HG03378 (cell line): ENCODE results near the gene ATN1.
"Not testable (repeated sequence)": the region's sequence is repeated elsewhere in the genome, so short reads cannot be mapped to it uniquely, and the experiment has no call there.

Source experiments
- ATAC-seq: cut with Tn5 transposase; IDR thresholded peaks from one replicate; pipeline ENCODE4 v1.9.1; 2021; ENCODE audit warnings: mild to moderate bottlenecking, moderate library complexity; ENCODE audit not compliant: unreplicated experiment

The ATN1 gene

DNA sequence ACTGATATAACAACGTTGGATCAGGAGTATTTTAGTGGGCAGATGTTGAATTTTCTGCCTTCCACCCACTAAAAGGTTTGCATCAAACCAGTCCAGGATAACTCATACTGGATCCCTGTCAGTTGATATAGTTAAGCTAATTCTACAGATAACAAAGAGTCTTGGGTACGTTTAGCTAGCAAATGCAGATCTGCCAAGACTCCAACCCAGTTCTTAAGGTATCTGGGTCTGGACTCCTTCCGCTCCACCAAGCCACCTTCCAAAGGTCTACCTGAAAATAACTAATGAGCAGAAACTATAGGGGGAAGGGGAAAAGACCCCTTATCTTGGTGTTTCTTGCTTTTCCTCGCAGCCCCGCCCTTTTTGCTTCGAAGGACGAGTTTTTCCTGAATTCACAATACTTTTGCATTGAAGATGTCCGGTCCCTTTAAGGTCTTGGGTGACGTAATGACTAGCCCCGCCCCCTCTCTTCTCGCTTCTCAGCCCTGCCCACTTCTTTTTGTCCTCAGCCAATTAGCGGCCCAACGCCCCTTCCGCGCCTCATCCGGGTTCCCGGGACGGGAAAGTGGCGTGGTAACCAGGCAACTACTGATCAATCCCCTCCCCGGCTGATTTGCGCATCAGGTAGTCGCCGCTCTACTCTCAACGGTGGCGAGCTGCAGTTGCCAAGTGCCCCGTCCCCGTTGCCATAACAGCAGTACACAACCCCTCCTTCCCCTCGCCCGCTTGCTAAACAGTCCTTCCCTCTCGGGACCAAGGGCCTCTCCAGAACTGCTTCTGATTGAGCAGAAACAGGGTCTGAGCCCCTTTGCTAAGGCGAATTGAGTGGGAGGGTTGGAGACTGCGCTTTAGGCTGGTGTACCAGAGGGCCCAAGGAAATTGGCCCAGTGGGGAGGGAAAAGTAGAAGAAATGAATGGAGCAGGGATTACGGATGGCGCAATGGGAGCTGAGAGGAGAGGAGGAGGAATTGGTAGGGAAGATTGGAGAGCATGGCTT is 23.2 kb upstream of the ATN1 start, which contains the start of gene LRRC23:
TSS of gene LRRC23 (plus strand) at position 543 of the 997 bp plus-strand sequence. CDS start 812 bp downstream, outside the sequence.
- peak; percentile 75 for ATAC-seq

DNA sequence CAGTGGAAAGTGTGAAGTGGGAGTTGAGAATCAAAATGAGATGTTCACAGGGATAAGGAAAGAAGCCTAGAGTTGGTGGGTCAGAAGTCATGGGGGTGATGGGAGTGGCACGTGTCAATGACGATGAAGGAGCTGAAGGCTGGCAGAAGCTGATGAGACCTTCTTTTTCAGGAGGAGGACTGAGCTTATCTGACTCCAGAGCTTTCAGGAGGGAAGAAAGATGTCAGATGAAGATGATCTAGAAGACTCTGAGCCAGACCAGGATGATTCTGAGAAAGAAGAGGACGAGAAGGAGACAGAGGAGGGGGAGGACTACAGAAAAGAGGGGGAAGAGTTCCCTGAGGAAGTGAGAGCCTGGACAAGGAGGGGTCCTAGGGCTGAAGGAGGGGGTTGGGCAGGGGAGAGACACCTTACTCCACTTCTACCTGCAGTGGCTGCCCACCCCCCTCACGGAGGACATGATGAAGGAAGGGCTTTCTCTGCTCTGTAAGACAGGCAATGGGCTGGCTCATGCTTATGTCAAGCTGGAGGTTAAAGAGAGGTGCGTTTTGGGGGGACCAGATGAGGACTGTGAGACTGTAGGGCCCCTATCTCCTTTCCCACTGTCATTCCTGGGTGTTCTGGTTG is 22.2 kb upstream of the ATN1 start:
- ATAC-seq: no peak

DNA sequence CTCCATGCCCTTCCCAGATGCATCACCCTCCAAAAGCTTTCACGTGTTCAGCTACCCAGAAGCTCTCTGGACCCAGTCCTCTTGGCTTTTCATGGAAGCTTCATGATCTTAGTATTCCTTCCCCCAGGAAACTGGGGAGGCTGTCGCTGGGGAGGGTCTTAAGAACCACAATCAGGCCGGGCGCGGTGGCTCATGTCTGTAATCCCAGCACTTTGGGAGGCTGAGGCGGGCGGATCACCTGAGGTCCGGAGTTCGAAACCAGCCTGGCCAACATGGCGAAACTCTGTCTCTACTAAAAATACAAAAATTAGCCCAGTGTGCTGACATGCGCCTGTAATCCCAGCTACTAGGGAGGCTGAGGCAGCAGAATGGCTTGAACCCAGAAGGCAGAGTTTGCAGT is 19.6 kb upstream of the ATN1 start:
- ATAC-seq: not testable (repeated sequence)

DNA sequence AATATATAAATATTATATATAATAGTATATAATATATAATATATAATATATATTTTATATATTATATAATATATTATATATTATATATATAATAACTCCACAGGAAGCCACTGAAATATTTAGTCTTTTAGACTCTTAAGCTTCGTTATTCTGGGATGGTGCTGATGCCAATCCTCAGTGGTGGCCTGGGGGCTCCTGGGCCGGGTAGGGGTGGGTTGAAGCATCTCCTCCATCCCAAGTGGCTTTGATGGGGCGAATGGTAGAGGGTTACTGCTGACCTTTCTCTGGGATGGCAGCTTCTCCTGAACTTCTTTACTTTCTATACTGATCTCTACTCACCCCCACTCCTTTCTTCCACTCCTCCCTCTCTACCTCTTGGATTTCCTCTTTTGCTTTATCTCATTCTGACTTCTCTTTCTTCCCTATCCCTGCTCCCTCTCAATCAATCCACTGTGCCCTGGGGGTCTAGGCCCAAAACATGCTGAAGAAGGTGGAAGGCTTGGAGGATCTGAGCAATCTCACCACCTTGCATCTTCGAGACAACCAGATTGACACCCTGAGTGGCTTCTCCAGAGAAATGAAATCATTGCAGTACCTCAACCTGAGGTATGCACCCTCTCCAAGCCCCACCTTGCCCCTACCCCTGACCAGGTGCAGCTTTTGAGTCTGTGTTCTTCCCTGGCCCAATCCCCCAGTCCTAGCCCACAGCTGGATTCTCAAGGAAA is 18.2 kb upstream of the ATN1 start:
- no peak for ATAC-seq

DNA sequence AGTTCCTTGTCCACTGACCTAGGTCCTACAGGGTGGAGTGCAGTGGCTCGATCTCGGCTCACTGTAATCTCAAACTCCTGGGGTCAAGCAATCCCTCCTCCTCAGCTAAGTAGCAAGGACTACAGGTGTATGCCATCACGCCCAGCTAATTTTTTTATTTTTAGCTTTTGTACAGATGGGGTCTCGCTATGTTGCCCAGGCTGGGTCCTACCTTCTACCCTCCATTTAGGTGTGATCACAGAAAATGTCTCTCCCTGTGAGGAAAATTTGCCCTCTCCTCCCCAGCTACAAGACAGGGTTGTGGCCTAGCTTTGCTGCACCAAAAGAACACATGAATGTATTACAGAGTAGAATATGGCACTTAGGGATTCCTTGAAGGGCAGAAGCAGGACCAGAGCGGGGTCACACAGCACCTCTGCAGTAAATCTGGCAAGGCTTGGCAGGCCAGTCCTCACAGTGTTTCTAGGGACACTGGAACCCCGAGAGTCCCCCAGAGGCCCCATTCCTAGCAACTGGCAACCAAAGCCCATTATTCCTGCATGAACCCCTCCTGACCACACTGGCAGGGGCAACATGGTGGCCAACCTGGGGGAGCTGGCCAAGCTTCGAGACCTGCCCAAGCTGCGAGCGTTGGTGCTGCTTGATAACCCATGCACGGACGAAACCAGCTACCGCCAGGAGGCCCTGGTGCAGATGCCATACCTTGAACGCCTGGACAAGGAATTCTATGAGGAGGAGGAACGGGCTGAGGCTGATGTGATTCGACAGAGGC is 15.4 kb upstream of the ATN1 start:
- ATAC-seq: no peak

DNA sequence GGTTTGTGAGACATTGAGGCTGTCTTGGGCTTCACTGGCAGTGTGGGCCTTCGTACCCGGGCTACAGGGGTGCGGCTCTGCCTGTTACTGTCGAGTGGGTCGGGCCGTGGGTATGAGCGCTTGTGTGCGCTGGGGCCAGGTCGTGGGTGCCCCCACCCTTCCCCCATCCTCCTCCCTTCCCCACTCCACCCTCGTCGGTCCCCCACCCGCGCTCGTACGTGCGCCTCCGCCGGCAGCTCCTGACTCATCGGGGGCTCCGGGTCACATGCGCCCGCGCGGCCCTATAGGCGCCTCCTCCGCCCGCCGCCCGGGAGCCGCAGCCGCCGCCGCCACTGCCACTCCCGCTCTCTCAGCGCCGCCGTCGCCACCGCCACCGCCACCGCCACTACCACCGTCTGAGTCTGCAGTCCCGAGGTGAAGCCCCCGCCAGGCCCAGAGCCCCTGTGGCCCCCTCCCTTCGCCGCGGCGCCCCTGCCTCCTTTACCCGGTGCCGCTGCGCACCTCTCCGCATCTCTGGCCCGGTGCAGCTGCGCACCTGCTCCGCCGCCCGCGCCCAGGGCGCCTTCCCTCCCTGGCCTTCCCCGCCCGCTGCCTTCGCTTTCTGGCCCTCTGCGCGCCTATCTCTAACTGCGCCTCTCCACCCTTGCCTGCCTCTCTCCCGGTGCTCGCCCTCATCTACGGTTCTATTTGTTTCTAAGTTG is 13.4 kb upstream of the ATN1 start, which contains the start of gene ENO2:
TSS of gene ENO2 (plus strand) at position 335 of the 701 bp plus-strand sequence. CDS start 1,253 bp downstream, outside the sequence.
- no peak for ATAC-seq

DNA sequence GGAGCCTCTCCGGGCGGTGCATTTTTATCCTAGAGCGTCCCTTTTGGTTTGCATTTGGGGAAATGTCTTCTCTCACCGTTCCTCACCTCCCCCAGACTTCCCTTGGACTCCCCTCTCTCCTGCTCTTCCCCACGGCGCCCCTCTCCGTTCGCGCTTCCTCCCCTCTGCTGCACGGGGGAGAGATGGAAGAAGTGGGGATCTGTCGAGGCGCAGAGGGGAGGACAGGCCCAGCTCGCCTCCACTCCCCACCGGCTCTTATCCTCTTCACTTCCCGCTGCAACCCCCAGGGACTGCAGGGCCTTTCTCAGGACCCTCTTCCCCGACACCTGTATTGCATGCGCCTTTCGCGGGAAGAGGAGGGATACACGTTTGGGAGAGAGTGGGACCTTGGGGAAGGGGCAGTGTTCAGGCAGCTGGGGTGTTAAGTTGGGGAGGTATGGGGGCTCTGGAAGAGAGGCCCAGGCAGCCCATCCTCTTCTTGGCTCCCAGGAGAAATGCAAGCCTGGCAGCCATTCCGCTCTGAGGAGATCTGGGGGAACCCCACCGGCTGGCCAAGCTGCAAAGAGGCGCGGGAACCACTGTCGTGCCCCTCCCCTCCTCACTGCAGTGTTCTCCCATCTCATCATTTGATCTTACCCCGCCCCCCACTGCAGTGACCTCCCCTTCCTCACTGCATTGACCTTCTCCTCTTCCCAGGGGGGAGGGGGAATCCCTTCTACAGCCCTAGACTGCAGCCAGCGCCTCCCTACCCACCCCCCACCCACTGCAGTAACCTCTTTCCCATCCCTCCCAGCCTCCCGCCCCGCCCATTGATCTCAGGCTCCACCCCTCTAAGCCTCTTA is 12.6 kb upstream of the ATN1 start:
- no peak for ATAC-seq

DNA sequence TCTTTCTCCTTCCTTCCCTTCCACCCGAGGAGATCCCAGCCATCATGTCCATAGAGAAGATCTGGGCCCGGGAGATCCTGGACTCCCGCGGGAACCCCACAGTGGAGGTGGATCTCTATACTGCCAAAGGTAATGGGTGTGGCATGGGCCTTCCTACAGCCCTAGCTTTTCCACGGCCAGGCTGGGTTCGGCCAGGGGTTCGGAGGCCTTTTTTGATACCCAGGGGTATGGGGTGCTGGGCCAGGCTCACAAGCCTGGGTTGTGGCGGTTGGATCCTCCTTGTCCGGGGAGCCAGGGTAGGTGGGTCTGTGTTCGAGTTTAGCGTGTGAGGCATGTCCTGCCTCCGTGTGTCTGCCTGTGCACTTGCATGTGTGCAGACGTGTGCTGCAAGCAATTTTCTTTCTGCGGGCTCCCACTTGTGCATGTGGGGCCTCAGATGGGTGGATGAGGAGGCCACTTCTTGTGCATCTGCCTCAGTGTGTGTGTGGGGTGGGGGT is 11.9 kb upstream of the ATN1 start:
- no peak for ATAC-seq

DNA sequence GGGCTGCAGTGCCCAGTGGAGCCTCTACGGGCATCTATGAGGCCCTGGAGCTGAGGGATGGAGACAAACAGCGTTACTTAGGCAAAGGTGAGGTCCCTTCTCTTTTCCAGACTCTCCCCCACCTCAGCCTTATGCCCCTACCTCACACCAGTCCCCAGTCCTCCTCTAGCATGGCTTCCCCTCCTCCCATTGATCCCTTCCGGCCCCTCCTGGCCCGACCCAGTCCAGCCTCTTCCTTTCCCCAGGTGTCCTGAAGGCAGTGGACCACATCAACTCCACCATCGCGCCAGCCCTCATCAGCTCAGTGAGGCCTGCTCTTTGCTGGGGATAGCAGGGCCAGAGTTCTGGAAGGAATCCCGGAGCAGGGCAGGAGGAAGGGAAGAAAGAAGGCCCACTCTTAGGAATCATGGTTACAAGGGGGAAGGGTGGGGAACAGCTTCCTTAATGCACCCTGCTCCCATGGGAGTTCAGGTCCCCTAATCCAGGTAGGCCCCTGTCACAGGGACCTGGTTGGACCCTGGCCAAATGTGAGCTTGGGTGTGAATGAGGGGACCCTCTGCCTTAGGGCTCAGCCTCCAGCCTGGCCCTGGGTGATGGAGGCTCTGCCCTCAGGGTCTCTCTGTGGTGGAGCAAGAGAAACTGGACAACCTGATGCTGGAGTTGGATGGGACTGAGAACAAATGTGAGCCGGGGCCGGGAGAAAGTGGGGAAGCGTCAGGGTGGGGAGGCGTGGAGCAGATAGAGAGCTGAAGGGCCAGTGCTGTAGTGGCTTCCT is 11.1 kb upstream of the ATN1 start:
- no peak for ATAC-seq

DNA sequence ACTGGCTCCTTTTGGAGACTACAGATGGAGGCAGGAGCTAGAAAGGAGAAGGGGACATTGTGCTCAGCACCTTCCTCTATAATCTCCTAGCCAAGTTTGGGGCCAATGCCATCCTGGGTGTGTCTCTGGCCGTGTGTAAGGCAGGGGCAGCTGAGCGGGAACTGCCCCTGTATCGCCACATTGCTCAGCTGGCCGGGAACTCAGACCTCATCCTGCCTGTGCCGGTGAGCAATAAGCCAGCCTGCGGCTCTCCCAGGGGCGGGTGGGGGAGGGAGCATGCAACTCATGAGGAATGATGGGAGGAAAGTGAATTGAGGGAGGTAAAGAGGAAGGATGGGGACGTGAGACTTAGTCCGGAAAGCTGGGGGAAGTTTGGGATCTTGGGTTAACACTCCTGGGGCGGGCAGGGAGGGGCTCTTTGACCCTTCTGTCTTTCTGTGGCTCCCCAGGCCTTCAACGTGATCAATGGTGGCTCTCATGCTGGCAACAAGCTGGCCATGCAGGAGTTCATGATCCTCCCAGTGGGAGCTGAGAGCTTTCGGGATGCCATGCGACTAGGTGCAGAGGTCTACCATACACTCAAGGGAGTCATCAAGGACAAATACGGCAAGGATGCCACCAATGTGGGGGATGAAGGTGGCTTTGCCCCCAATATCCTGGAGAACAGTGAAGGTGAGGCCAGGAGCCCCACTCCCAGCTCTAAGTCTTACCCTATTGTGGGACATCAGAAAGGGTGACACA is 10.1 kb upstream of the ATN1 start:
- ATAC-seq: no peak

DNA sequence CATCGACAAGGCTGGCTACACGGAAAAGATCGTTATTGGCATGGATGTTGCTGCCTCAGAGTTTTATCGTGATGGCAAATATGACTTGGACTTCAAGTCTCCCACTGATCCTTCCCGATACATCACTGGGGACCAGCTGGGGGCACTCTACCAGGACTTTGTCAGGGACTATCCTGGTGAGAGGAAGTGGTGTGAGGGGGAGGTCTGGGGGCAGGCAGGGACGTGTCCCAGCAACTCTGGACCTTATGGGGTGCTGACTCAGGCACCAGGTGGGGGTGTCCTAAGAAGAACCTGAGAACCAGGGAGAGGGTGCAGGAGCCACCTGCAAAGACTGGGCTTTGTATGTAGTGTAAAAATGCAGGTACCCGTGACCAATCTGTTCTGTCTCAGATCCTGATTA is 8.2 kb upstream of the ATN1 start:
- no peak for ATAC-seq

DNA sequence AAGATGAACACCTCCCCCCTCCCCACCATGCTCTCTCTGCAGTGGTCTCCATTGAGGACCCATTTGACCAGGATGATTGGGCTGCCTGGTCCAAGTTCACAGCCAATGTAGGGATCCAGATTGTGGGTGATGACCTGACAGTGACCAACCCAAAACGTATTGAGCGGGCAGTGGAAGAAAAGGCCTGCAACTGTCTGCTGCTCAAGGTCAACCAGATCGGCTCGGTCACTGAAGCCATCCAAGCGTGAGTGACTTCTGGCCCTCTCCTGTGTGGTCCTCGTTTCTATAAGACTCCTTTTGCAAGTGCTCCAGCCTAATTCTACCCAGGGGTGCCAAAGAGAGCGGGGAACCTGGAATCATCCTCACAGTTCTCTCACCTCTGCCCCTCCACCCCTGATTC is 6.2 kb upstream of the ATN1 start:
- no peak for ATAC-seq

DNA sequence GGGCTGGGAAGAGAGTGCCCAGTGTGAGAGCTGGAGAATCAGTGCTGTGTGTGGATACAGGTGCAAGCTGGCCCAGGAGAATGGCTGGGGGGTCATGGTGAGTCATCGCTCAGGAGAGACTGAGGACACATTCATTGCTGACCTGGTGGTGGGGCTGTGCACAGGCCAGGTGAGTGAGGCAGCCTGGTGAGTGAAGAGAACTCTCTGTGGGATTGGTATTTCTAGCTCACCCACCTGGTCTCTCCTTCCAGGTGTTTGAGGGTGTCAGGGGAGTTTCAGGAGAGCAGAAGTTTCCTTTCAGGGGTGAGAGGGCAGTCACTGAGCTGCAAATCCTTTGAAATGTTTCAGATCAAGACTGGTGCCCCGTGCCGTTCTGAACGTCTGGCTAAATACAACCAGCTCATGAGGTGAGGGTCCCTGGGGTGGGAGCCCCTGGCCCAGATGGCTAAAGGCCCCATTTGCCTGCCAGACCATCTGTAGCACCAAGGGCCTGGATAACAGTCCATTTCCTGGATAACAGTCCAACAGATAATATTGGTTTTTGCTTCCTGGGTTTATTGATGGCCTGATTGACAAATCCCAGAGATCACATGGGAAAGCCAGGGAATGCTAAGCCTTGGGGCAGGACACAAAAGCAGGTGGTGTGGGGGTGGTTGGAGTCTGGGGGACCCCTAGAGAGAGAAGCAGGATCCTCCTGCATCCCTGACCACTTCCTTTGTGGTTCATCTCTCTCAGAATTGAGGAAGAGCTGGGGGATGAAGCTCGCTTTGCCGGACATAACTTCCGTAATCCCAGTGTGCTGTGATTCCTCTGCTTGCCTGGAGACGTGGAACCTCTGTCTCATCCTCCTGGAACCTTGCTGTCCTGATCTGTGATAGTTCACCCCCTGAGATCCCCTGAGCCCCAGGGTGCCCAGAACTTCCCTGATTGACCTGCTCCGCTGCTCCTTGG is 5.5 kb upstream of the ATN1 start:
- no peak for ATAC-seq

DNA sequence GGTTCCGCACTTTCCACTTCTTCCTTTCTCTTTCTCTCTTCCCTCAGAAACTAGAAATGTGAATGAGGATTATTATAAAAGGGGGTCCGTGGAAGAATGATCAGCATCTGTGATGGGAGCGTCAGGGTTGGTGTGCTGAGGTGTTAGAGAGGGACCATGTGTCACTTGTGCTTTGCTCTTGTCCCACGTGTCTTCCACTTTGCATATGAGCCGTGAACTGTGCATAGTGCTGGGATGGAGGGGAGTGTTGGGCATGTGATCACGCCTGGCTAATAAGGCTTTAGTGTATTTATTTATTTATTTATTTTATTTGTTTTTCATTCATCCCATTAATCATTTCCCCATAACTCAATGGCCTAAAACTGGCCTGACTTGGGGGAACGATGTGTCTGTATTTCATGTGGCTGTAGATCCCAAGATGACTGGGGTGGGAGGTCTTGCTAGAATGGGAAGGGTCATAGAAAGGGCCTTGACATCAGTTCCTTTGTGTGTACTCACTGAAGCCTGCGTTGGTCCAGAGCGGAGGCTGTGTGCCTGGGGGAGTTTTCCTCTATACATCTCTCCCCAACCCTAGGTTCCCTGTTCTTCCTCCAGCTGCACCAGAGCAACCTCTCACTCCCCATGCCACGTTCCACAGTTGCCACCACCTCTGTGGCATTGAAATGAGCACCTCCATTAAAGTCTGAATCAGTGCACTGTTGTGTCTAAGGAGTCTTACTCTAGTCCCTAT is 4.6 kb upstream of the ATN1 start:
- ATAC-seq: no peak

DNA sequence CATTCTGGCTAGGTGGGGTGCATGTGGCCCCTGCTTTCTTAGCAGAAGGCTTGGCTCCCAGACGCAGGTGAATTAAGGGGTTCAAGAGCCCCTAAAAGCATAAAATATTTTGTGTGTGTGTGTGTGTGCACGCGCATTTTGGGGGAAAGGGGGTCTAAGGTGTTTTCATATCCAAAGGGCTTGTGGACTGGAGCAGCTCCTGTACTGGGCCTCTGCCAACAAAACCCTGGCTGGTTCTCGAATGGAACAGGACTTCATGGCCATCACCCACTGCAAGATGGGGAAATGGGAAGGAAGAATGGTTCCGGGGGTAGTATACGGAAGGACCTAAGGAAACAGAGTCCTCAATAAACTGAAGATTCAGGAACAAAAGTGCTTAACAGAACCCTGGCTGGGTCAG is 3.9 kb upstream of the ATN1 start:
- ATAC-seq: no peak

DNA sequence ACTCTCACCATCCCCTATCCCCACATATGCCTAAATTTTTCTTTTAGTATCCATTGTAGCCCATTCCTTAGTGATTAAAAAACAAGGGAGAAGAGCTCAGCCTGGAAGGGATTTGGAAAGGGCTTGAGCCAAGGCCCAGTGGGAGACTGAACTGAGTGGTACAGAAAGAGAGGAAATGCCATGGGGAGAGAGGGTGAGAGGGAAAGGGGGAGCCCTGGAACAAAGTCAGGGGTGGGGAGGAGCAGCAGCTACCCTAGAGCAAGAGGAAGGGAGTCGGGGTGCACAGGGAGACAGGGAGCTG is 2.6 kb upstream of the ATN1 start:
- ATAC-seq: no peak
